GM18505 (cell line): ENCODE data around the gene NAPEPLD.
"Not testable (repeated sequence)": the region's sequence is repeated elsewhere in the genome, so short reads cannot be mapped to it uniquely, and the experiment has no call there.

Source experiments
- ATAC-seq: cut with Tn5 transposase; IDR thresholded peaks from one replicate; pipeline ENCODE4 v1.9.1; 2021; ENCODE audit not compliant: unreplicated experiment
- POLR2A ChIP-seq: IDR thresholded peaks from 4 replicates; pipeline ENCODE4 v1.6.1; 2011; ENCODE audit warnings: borderline replicate concordance; ENCODE audit not compliant: insufficient read depth, insufficient read length; ENCODE audit errors: extremely low read depth

Gene NAPEPLD

DNA sequence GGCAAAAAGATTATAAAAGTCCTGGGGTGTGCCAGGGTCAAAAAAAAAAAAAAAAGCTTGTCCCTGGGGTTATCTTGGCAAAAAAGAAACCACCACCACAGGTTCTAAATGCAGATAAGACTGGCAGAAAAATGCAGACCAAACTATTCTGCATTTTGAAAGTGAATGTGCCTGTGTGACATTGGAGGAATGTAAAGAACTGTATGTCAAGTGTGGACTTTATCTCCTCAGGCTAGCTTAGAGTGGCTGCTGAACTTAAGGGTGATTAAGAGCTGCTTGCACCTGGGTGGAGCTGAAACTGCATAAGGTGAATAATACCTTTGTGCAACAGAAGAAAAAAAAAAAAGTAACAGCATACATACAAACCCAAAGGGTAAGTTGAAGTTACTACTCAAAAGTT is 1.3 kb upstream of the NAPEPLD start:
- ATAC-seq = no peak
- TF ChIP-seq POLR2A = no peak

DNA sequence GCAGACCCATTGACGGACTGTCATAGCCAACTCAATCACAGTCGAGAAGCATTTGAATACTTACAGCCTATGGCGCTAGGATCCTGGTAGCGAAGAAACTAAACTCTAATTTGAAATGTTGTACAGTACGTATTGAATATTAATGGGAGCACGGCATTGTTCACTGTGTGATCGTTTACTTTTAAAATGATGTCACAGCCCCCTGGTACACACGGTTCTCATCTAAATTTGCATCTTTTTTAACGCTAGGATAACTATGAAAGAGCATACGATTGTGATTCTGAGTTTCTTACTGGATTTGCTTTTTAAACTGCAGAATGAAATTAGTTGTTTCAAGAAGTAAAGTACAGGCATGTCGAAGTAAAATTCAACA is 895 bp upstream of the NAPEPLD start:
- no peak for ATAC-seq
- no peak for TF ChIP-seq POLR2A

- no peak for TF ChIP-seq POLR2A
- ATAC-seq = no peak
Observed at GRCh38 chr7:103148131-103148993, 537 bp downstream of the NAPEPLD start.

GRCh38 chr7:103144754-103145153 is 4.1 kb downstream of the NAPEPLD start:
- ATAC-seq = not testable (repeated sequence)

GRCh38 chr7:103143868-103144267 is 5.0 kb downstream of the NAPEPLD start:
- no peak for TF ChIP-seq POLR2A
- ATAC-seq = no peak

- TF ChIP-seq POLR2A = no peak
- no peak for ATAC-seq
Observed at GRCh38 chr7:103142494-103142893, 6.4 kb downstream of the NAPEPLD start.

DNA sequence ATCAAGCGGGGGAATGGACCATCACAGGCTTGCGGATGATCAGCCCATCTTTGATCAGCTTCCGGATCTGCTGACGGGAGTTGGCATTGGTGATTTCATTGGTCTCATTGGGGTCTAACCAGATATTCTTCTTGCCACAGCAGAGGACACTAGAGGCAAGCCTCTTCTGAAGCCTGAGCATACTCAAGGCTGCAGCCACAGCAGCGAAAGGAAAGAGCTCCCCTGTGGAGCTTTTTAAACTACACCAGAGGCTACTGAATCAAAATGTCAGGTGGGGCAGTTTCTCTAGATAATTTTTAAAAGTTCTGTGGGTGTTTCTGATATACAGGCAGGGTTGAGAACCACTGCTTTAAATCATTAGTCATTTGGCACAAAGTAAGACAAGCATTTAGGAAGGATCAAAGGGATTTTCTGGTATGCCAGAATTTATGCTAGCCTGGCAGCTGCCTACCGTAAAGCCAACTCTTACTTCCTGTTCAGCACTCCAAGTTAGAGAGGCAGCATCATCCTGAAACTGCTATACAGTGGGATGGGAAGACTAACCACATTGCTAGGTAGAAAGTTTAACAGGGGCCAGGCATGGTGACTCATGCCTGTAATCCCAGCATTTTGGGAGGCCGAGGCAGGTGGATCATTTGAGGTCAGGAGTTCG is 7.0 kb downstream of the NAPEPLD start:
- no peak for ATAC-seq

DNA sequence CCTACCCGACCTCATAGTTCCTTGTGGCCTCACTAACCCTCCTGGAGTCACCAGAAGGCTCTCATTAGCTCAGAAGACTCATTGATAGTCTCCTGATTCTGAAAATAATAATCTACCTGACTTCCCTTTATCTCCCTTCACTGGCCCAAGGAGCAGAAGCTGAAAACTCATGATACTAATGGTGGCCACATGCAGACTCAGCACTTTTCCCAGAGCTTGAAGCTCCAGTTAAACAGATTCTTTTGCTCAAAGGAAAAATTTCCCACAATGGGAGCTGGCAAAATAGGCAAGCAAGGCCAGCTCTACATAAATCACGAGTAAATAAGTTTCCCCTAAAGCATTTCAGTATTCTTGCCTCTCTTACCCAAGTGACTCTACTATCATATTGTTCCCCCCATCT is 8.2 kb downstream of the NAPEPLD start:
- no peak for TF ChIP-seq POLR2A
- ATAC-seq = no peak

More for the DNA sequence above, 7.0 kb downstream of the NAPEPLD start:
- TF ChIP-seq POLR2A = no peak

- no peak for ATAC-seq
- no peak for TF ChIP-seq POLR2A
Observed at GRCh38 chr7:103140061-103140460, 8.8 kb downstream of the NAPEPLD start.

GRCh38 chr7:103134836-103135554 is 13.9 kb downstream of the NAPEPLD start:
- TF ChIP-seq POLR2A = no peak
- ATAC-seq = no peak

- ATAC-seq = no peak
Observed at GRCh38 chr7:103132995-103133688, 15.8 kb downstream of the NAPEPLD start.

DNA sequence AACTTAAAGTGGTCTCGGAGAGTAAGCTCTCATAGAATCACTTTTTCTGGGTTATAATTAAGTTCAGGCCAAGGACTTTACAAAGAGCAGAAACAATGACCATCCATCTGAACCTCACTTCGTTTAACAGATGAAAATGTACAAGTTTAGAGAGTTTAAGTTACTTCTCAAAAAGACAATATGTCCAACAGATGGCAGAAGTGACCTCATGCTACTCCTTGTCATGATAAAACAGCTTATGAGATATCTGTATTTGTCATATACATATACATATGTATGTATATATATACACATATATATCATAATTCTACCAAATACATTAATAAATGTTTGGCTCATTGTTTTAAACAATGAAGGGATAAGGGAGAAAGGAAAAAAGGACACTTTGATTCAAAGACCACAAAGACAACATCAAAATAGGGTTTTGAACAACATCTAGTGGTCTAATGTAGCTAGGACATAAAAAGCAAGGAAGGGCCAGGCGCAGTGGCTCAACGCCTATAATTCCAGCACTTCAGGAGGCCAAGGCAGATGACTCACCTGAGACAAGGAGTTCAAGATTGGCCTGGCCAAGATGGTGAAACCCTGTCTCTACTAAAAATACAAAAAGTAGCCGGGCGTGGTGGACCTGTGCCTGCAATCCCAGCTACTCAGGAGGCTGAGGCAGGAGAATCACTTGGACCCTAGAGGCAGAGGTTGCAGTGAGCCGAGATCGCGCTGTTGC is 17.8 kb downstream of the NAPEPLD start:
- no peak for ATAC-seq

More at GRCh38 chr7:103132995-103133688, 15.8 kb downstream of the NAPEPLD start:
- TF ChIP-seq POLR2A = no peak

GRCh38 chr7:103129702-103130549 is 19.0 kb downstream of the NAPEPLD start:
- TF ChIP-seq POLR2A = no peak
- no peak for ATAC-seq

More for the DNA sequence above, 17.8 kb downstream of the NAPEPLD start:
- TF ChIP-seq POLR2A = no peak
